ENCODE results near the gene GTPBP6. TPM values are rescaled to one million over a fixed set of nuclear protein-coding genes. Genes with fewer than 3 reads are reported as not detected.
A peak's percentile ranks its signal among the peaks of the same experiment; 100 is the strongest.

GTPBP6 gene
- total and polyA plus RNA-seq, 8 donors = 31.1 to 63.2 (median 53.1) TPM

DNA sequence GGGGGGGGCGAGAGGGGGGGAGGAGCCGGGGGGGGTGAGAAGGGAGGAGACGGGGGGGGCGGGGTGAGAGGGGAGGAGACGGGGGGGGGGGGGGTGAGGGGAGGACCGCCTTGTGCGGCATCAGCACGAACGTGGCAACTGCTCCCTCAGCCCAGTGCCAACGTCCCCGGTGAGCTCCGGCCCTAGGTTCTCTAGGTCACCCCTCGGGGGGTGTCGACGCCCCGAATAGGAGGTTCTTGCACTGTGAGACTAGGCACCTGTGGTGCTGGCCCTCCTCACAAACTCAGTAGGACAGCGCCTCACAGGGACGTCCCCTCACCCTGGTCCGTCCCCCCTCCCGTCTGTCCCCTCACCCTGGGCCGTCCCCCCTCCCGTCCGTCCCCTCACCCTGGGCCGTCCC, 21.5 kb upstream of the GTPBP6 start:
- no peaks in the 10 kb centered on the region for H3K4me1 ChIP-seq
- DNase-seq (peak in 2 of 4 donors; percentile 24 to 49), ATAC-seq (no peak)
- no peak overlapping the region for H3K4me3 ChIP-seq
- no peak for TF ChIP-seq CTCF (IDR thresholded peaks at IDR 0.05)
- H3K27me3 ChIP-seq = no peaks in the 10 kb centered on the region
- peaks cover 0 to 20% of the 10 kb centered on the region in 2 donors for H3K9me3 ChIP-seq
- H3K27ac ChIP-seq = no peak overlapping the region
- H3K36me3 ChIP-seq = peaks cover 0 to 41% of the 10 kb centered on the region in 2 donors
- intact Hi-C loops (cut with DNase I) = no loop called here

DNA sequence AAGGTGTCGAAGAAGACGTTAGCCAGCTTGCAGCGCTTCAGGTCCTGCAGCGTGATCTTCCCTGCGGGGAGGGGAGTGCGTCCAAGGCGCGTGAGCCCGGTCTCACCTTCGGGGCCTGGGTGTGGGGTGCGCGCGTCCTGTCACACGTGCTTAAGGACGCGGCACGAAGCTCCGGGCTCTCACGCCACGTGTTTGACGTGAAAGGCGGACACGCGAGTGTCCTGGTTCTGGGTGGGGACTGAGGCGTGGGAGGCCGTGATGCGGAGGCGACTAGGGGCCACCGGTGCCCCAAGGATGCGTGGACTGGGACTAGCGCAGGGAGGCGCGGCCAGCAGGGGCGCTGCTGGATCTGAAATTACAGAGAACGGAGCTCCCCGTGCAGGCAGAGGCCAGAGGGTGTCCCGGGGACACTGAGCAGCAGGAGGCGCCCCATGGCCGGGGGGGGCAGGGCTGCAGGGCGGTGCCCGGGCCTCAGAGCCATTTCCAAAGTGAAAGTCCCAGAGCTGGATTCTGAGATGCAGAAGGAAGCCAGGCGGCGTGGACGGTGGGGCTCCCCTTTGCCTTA, 20.3 kb upstream of the GTPBP6 start:
- peak in 1 of 4 donors; percentile 64 for DNase-seq
- Histone ChIP-seq H3K4me1 (no peaks in the 10 kb centered on the region), H3K4me3 (no peak overlapping the region), H3K27ac (no peak overlapping the region), H3K9me3 (peaks cover 0 to 10% of the 10 kb centered on the region in 2 donors), H3K27me3 (no peaks in the 10 kb centered on the region), H3K36me3 (peaks cover 0 to 40% of the 10 kb centered on the region in 2 donors)
- intact Hi-C loops (cut with DNase I) = no loop called here
- no peak for TF ChIP-seq CTCF (IDR thresholded peaks at IDR 0.05)
- no peak for ATAC-seq

- peaks cover 0 to 10% of the 10 kb centered on the region in 2 donors for H3K9me3 ChIP-seq
- H3K4me3 ChIP-seq = no peak overlapping the region
- DNase-seq (peak in 2 of 4 donors; percentile 26 to 75), ATAC-seq (no peak)
- peaks cover 0 to 46% of the 10 kb centered on the region in 2 donors for H3K36me3 ChIP-seq
- intact Hi-C loops (cut with DNase I) = no loop called here
- TF ChIP-seq CTCF (IDR thresholded peaks at IDR 0.05) = no peak
- no peaks in the 10 kb centered on the region for H3K27me3 ChIP-seq
- H3K4me1 ChIP-seq = no peaks in the 10 kb centered on the region
- H3K27ac ChIP-seq = no peak overlapping the region
Observed at GRCh38 chrX:338281-338835, 19.8 kb upstream of the GTPBP6 start.

DNA sequence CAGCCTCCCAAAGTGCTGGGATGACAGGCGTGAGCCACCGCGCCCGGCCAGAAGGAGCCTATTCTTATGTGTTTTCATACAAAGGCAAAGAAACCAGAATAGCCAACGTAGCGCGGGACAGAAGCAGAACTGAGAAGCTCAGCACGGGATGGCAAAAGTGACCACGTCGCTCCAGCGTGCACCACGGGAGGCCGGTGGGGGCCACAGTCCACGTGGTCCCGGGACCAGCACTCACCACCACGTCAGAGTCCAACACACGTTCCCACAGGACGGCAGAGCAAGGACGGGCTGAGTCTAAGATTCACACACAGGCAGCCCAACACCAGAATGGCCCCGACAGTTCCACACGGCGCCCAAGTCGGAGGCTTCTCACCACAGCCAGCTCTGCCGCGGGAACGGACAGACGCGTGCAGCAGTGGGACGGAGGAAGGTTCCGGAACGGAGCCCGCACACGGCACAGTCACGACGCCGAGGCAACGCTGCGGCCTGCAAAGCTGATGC, 18.8 kb upstream of the GTPBP6 start:
- ATAC-seq = no peak
- Histone ChIP-seq H3K36me3 (peaks cover 0 to 54% of the 10 kb centered on the region in 2 donors), H3K4me3 (no peak overlapping the region), H3K4me1 (no peaks in the 10 kb centered on the region), H3K9me3 (peaks cover 0 to 10% of the 10 kb centered on the region in 2 donors), H3K27me3 (peaks cover 0 to 2% of the 10 kb centered on the region in 2 donors), H3K27ac (no peak overlapping the region)
- TF ChIP-seq CTCF (IDR thresholded peaks at IDR 0.05) = no peak
- peak in 2 of 4 donors; percentile 26 to 67 for DNase-seq
- intact Hi-C loops (cut with DNase I) = no loop called here

- no peak for TF ChIP-seq CTCF (IDR thresholded peaks at IDR 0.05)
- ATAC-seq (no peak), DNase-seq (peak in 2 of 4 donors; percentile 9 to 55)
- intact Hi-C loops (cut with DNase I) = no loop called here
- Histone ChIP-seq H3K36me3 (peaks cover 0 to 47% of the 10 kb centered on the region in 2 donors), H3K9me3 (peaks cover 0 to 3% of the 10 kb centered on the region in 2 donors), H3K4me1 (peaks cover 4 to 8% of the 10 kb centered on the region in 2 donors), H3K27me3 (peaks cover 8 to 14% of the 10 kb centered on the region in 2 donors), H3K4me3 (no peak overlapping the region), H3K27ac (no peak overlapping the region)
Observed at GRCh38 chrX:336227-336626, 17.6 kb upstream of the GTPBP6 start.
